T-cell (primary cell): ENCODE data around the gene NT5DC4. TPM values are rescaled to one million over a fixed set of nuclear protein-coding genes. Genes with fewer than 3 reads are reported as not detected.

Source experiments
- ATAC-seq, 4 experiments: fragments of 200-7000 bp in 3 of 4; fragments of 150-1000 bp in 1 of 4; cut with Tn5 transposase; replicated peaks in 1 of 4; 1 replicate in 3 of 4; 2 replicates in 1 of 4; pipeline ENCODE4 v1.10.0; 2021; ENCODE audit warnings: moderate library complexity in 3 of 4, mild to moderate bottlenecking in 2 of 4, moderate number of reproducible peaks in 1 of 4
- CTCF ChIA-PET, 2 donors: fragments of 300-600 bp; sonication (Branson Sonifier 250); formaldehyde crosslinking; loops; one replicate each; lab custom pipeline; 2022; ENCODE audit warnings: antibody characterized with exemption in 2 of 2; lab: Charles Lee
- POLR2A ChIA-PET, 2 donors: fragments of 300-600 bp; sonication (Branson Sonifier 250); formaldehyde crosslinking; loops; one replicate each; lab custom pipeline; 2022; ENCODE audit warnings: antibody characterized with exemption in 2 of 2; lab: Charles Lee
- DNase-seq, 35 experiments: peaks; one replicate each; pipeline versions ENCODE4 v3.0.0 to v3.0.0-alpha.2; 2013 to 2023
- H3K27ac ChIP-seq: one replicate; pipeline ENCODE4 v1.5.1; 2013; ENCODE audit warnings: low read length
- H3K27me3 ChIP-seq, 2 experiments: replicated peaks in 1 of 2; 1 replicate in 1 of 2; 2 replicates in 1 of 2; pipeline versions ENCODE4 v1.6.1 to v1.7.0; 2013; ENCODE audit warnings: low read length in 1 of 2, mixed read lengths in 1 of 2; ENCODE audit not compliant: control insufficient read depth in 2 of 2, insufficient read depth in 2 of 2; ENCODE audit errors: extremely low read depth in 1 of 2
- H3K36me3 ChIP-seq, 2 donors: 1 replicate in 1 of 2; 2 replicates in 1 of 2; pipeline versions ENCODE4 v1.6.1 to v1.7.0; 2013; ENCODE audit warnings: low read length in 1 of 2; ENCODE audit not compliant: control insufficient read depth in 2 of 2, insufficient read depth in 1 of 2; ENCODE audit errors: extremely low read depth in 1 of 2
- H3K4me1 ChIP-seq, 2 experiments: 1 replicate in 1 of 2; 2 replicates in 1 of 2; pipeline versions ENCODE4 v1.6.1 to v1.7.0; 2013; ENCODE audit warnings: low read length in 2 of 2, mixed read lengths in 1 of 2; ENCODE audit not compliant: insufficient read depth in 2 of 2, control insufficient read depth in 1 of 2; ENCODE audit errors: extremely low read depth in 1 of 2
- H3K4me3 ChIP-seq, 2 donors: 1 replicate in 1 of 2; 2 replicates in 1 of 2; pipeline versions ENCODE4 v1.5.1 to v1.7.0; 2013; ENCODE audit warnings: mild to moderate bottlenecking in 2 of 2, low read length in 1 of 2, moderate library complexity in 1 of 2; ENCODE audit not compliant: control insufficient read depth in 1 of 2; ENCODE audit errors: extremely low read depth in 1 of 2
- H3K9me3 ChIP-seq: 2 replicates; pipeline ENCODE4 v1.7.0; 2013
- H3K27ac Mint-ChIP-seq, 2 donors: one replicate each; pipeline ENCODE4 v1.8.0; 2020 to 2021; ENCODE audit warnings: mild to moderate bottlenecking in 2 of 2, mixed read lengths in 2 of 2
- H3K27me3 Mint-ChIP-seq, 2 donors: one replicate each; pipeline ENCODE4 v1.8.0; 2021 to 2022; ENCODE audit warnings: mixed read lengths in 2 of 2
- H3K36me3 Mint-ChIP-seq: one replicate; pipeline ENCODE4 v1.8.0; 2021; ENCODE audit warnings: mixed read lengths
- H3K4me1 Mint-ChIP-seq, 3 donors: one replicate each; pipeline ENCODE4 v1.8.0; 2020 to 2022; ENCODE audit warnings: mixed read lengths in 3 of 3, mild to moderate bottlenecking in 1 of 3
- H3K4me3 Mint-ChIP-seq, 3 donors: one replicate each; pipeline ENCODE4 v1.8.0; 2020 to 2022; ENCODE audit warnings: mild to moderate bottlenecking in 3 of 3, mixed read lengths in 3 of 3, moderate library complexity in 3 of 3
- H3K9me3 Mint-ChIP-seq, 3 donors: one replicate each; pipeline ENCODE4 v1.8.0; 2020 to 2022; ENCODE audit warnings: mixed read lengths in 3 of 3
- WGBS: methylation state at CpG from one replicate; pipeline ENCODE4 v1.1.5; 2013; ENCODE audit warnings: missing lambda C conversion rate; ENCODE audit not compliant: insufficient coverage; 5-methylcytosine and 5-hydroxymethylcytosine counted together
- total RNA-seq, 35 experiments: library from RNA in 6 of 35; stranded (reverse) in 6 of 35; fragments of 120-200 nt in 1 of 35; gene quantifications; one replicate each; pipeline versions ENCODE4 v1.2.1 to v1.2.4 and lab custom pipeline; 2013 to 2026

The NT5DC4 gene
- total RNA-seq, 5 donors from 2014 or later (not counting 1 experiment from before 2014, with no cell fraction given) = not detected

DNA sequence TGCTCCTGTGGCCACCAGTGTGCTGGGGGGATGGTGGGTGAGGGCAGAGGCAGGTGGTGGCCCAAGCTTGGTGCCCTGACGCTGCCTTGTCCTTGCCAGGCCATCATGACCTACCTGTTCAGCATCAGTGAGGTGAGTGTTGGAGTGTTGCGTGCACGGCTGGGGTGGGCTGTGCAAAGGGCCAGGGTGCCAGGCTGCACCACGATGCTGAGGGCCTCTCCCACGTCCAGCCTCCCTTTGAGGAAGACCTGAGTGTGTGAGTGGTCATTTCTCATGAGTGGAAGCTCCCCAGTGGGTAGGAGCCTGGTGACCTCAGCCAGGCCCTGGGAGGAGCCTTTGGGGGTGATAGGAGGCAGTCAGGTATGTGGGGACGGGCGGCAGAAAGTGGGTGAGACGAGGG is 3.2 kb downstream of the NT5DC4 start:
- no peak for DNase-seq
- Histone ChIP-seq H3K36me3 (no peaks in the 10 kb centered on the region), H3K27me3 (peaks cover 0 to 37% of the 10 kb centered on the region in 2 experiments), H3K4me3 (no peak overlapping the region), H3K27ac (no peak overlapping the region), H3K9me3 (no peaks in the 10 kb centered on the region), H3K4me1 (peaks cover 0 to 9% of the 10 kb centered on the region in 2 experiments)
- Mint-ChIP-seq H3K4me1 (peaks cover 5 to 8% (median 5%) of the 10 kb centered on the region in 3 donors), H3K4me3 (no peak overlapping the region), H3K9me3 (no peaks in the 10 kb centered on the region), H3K27me3 (peaks cover 3 to 7% of the 10 kb centered on the region in 2 donors), H3K36me3 (no peaks in the 10 kb centered on the region), H3K27ac (no peak overlapping the region)
- POLR2A ChIA-PET = no interaction called here
- WGBS = 92% methylated on average over 8 of the region's 8 CpGs
- no peak for ATAC-seq
- CTCF ChIA-PET = interaction anchor here in 1 of 2 donors (5.6 kb wide), 1 partner anchor 98 kb away, joined by 29 read pairs; no protein-coding TSS in a partner anchor

- H3K27ac ChIP-seq = no peak overlapping the region
- no peak for ATAC-seq
Measured at GRCh38 chr2:112724591-112725525, 4.0 kb downstream of the NT5DC4 start.

DNA sequence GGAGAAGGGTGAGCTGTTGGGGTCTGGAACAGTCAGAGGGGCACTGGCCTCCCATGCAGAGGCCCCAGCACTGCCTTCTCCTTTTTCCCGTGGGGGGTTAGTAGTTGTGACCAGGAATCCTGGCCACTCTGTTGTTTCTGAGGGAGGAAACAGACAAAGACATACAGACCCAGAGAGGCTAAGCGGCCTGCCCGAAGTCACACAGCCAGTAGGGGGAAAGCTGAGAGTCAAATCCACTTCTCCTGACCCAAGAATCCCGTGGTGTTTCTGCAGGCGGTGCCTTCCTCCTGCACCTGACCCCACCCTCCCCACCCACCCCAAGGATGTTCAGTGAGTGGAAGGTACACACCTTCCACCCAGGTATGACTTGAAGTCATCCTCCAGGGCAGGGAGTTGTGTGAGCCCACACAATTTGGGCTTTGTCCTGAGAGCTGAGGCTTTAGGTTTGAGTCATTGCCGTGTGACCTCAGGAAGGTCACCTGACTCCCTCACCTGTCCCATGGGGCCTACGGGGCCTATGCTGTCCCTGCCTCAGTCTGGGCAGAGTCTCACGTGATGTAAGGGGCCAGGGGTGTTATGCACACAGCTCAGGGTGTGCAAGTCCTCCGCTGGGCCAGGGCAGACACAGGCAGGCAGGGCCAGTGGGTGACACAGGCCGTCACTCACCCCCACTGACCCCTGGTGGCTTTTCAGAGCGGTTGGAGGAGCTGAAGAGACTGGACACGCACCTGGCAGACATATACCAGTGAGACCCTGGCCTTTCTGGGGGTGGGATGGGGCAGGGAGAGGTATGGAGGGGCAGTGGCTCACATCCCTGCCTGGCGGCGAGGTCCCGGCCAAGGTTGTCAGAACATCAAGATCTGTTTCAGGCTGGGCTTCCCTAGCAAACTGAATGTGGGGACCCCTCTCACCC is 5.0 kb downstream of the NT5DC4 start:
- no peak overlapping the region for H3K4me3 Mint-ChIP-seq
- no peak overlapping the region for H3K27ac Mint-ChIP-seq
- H3K9me3 Mint-ChIP-seq = no peaks in the 10 kb centered on the region
- WGBS = 72% methylated on average over 7 of the region's 15 CpGs
- CTCF ChIA-PET = interaction anchor here (0.6 to 5.6 kb wide), 11 partner anchors 11 to 412 kb away, joined by 3 to 38 read pairs (median 4); no protein-coding TSS in a partner anchor
- Histone ChIP-seq H3K36me3 (no peaks in the 10 kb centered on the region), H3K9me3 (no peaks in the 10 kb centered on the region), H3K4me1 (peaks cover 0 to 9% of the 10 kb centered on the region in 2 experiments), H3K4me3 (no peak overlapping the region), H3K27me3 (peaks cover 0 to 42% of the 10 kb centered on the region in 2 experiments), H3K27ac (no peak overlapping the region)
- DNase-seq (no peak), ATAC-seq (no peak)
- peaks cover 5 to 8% (median 5%) of the 10 kb centered on the region in 3 donors for H3K4me1 Mint-ChIP-seq
- peaks cover 3 to 7% of the 10 kb centered on the region in 2 donors for H3K27me3 Mint-ChIP-seq
- POLR2A ChIA-PET = interaction anchor here (0.6 kb wide), 2 partner anchors 18 to 101 kb away, joined by 3 to 4 read pairs; no protein-coding TSS in a partner anchor
- no peaks in the 10 kb centered on the region for H3K36me3 Mint-ChIP-seq

More at GRCh38 chr2:112724591-112725525, 4.0 kb downstream of the NT5DC4 start:
- peaks cover 3 to 7% of the 10 kb centered on the region in 2 donors for H3K27me3 Mint-ChIP-seq
- no peak overlapping the region for H3K27ac Mint-ChIP-seq
- CTCF ChIA-PET = interaction anchor here (0.6 to 5.6 kb wide), 5 partner anchors 17 to 125 kb away, joined by 3 to 38 read pairs (median 8); no protein-coding TSS in a partner anchor
- no peaks in the 10 kb centered on the region for H3K9me3 Mint-ChIP-seq
- peaks cover 5 to 8% (median 5%) of the 10 kb centered on the region in 3 donors for H3K4me1 Mint-ChIP-seq
- POLR2A ChIA-PET = no interaction called here
- no peaks in the 10 kb centered on the region for H3K9me3 ChIP-seq
- peaks cover 0 to 9% of the 10 kb centered on the region in 2 experiments for H3K4me1 ChIP-seq
- H3K36me3 Mint-ChIP-seq = no peaks in the 10 kb centered on the region
- H3K4me3 Mint-ChIP-seq = no peak overlapping the region
- no peak overlapping the region for H3K4me3 ChIP-seq
- no peaks in the 10 kb centered on the region for H3K36me3 ChIP-seq
- no peak for DNase-seq
- H3K27me3 ChIP-seq = peaks cover 0 to 40% of the 10 kb centered on the region in 2 experiments
- 79% methylated on average over 18 of the region's 21 CpGs for WGBS

DNA sequence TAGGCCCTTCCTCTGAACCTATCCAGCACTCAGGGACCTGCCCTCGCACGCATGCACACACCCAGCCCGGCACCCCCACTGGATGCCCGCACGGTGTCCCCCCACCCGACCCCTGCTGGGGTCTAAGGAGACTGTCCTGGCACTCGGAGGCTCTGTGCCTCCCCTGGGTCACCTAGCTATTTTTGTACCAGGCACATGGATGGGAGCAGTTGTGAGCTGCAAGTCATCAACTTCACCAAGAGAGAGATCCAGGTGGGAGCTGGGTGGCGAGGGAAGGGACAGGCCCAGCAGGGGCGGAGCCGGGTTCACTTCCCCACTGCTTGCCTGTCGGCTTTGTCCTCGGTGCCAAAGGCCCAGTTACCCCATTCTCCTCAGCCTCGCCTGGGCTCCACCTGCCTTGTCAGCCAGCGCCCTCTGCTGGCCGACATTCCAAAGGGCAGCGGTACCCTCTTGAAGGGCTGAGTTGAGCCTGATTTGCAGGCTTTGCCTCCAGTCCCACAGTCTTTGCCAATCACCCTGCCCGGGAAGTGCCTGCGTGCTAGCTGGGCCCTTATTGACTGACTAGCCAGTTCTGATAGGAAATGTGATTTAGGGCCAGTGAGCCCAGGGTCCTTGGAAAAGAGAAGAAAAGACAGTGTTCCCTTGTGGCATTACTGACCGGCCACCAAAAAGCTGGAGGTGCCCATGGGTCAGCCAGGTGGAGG is 5.8 kb downstream of the NT5DC4 start:
- ChIA-PET POLR2A (interaction anchor here (0.6 kb wide), 2 partner anchors 19 to 243 kb away, joined by 4 read pairs; no protein-coding TSS in a partner anchor), CTCF (interaction anchor here (0.6 to 5.6 kb wide), 12 partner anchors 10 to 411 kb away, joined by 3 to 38 read pairs (median 4); no protein-coding TSS in a partner anchor)
- Mint-ChIP-seq H3K4me1 (peaks cover 5 to 8% (median 5%) of the 10 kb centered on the region in 3 donors), H3K27ac (no peak overlapping the region), H3K36me3 (no peaks in the 10 kb centered on the region), H3K4me3 (no peak overlapping the region), H3K9me3 (no peaks in the 10 kb centered on the region), H3K27me3 (peaks cover 0 to 4% of the 10 kb centered on the region in 2 donors)
- WGBS = 14% methylated on average over 13 of the region's 19 CpGs
- peak; percentile 92 to 99 (median 96) for ATAC-seq
- H3K36me3 ChIP-seq = no peaks in the 10 kb centered on the region
- H3K4me3 ChIP-seq = no peak overlapping the region
- DNase-seq = peak; percentile 65 to 92 (median 82)
- peaks cover 0 to 9% of the 10 kb centered on the region in 2 experiments for H3K4me1 ChIP-seq
- H3K27ac ChIP-seq = no peak overlapping the region
- peaks cover 0 to 35% of the 10 kb centered on the region in 2 experiments for H3K27me3 ChIP-seq
- H3K9me3 ChIP-seq = no peaks in the 10 kb centered on the region

DNA sequence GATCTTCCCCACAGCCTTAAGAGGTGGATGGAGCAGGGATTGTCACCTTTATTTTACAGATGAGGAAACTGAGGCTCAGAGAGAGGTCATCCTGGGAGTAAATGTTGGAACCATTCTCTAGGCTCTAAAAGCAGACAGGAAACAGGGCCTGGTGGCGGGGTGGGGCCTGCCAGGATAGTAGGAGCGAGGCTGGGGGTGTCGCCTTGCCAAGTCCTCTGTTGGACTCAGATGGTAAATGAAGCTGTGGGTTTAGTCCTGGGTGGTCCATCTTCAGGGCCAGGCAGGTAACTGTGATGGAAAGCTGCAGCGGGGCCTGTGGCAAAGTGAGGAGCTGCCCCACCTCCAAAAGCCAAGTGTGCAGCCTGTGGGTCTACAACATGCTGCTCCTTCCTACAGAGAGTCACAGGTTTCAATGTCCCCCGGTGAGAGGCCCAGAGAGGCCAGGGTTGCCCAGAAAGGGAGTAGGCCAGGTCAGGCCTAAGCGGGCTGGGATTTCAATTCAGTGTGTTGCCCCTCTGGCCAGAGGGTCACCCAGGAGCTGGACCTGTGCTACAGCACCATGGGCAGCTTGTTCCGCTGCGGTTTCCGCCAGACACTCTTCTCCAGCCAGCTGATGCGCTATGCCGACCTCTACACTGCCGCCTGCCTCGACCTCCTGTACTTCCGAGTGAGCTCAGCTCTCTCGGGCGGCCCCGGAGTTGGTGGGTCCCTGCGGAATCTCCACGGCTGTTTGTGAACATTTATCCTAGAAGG is 6.6 kb downstream of the NT5DC4 start:
- Mint-ChIP-seq H3K27me3 (peaks cover 0 to 4% of the 10 kb centered on the region in 2 donors), H3K27ac (no peak overlapping the region), H3K4me1 (peaks cover 5 to 8% (median 5%) of the 10 kb centered on the region in 3 donors), H3K36me3 (no peaks in the 10 kb centered on the region), H3K9me3 (no peaks in the 10 kb centered on the region), H3K4me3 (no peak overlapping the region)
- Histone ChIP-seq H3K9me3 (no peaks in the 10 kb centered on the region), H3K4me1 (peaks cover 0 to 9% of the 10 kb centered on the region in 2 experiments), H3K27ac (no peak overlapping the region), H3K36me3 (no peaks in the 10 kb centered on the region), H3K4me3 (no peak overlapping the region), H3K27me3 (peaks cover 0 to 31% of the 10 kb centered on the region in 2 experiments)
- ChIA-PET CTCF (interaction anchor here (0.6 to 5.6 kb wide), 11 partner anchors 10 to 411 kb away, joined by 3 to 38 read pairs (median 5); no protein-coding TSS in a partner anchor), POLR2A (no interaction called here)
- 82% methylated on average over 15 of the region's 19 CpGs for WGBS
- ATAC-seq (no peak), DNase-seq (no peak)
